Esophagus squamous epithelium (tissue), 4 donors: Measurements from ENCODE around the gene ENTPD3.

Experiments used
- CTCF ChIP-seq, 6 experiments: fragments of 450-650 bp in 4 of 6; fragments of 200-600 bp in 2 of 6; sonication (generic) in 2 of 6; IDR thresholded peaks; one replicate each; pipeline ENCODE4 v1.5.1; 2016 to 2019; ENCODE audit warnings: antibody characterized with exemption in 6 of 6, mild to moderate bottlenecking in 4 of 6, moderate library complexity in 4 of 6
- POLR2A ChIP-seq, 4 donors: fragments of 450-650 bp; IDR thresholded peaks; one replicate each; pipeline ENCODE4 v1.6.1; 2017; ENCODE audit warnings: antibody characterized with exemption in 4 of 4, mild to moderate bottlenecking in 4 of 4, moderate library complexity in 3 of 4

GRCh38 chr3:40465111-40465407 is 78.1 kb downstream of the ENTPD3 start:
- TF ChIP-seq CTCF (IDR thresholded peaks at IDR 0.05) (no peak), POLR2A (IDR thresholded peaks at IDR 0.05) (no peak)
